Measurements from ENCODE around the gene PCBP3.

PCBP3 gene

DNA sequence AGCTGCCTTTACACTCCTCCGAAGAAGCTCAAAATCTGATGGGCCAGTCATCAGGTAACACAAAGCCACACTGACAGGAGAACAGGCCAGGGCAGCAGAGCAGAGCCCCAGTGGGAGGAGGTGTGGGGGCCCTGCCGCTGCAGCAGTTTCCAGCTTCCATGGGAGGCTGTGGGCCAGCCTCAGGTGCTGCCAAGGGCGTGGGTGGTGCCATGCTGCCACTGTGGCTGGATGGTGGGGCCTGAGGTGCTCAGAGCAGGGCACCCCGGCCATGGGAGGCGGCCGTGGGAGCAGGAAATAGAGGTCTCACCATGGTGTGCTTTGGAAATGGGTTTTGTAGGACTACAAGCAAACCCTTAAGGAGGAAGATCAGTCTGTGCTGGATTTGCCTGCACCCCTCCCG, 287.3 kb downstream of the PCBP3 start:
- DNase-seq: peak in 1 of 42 donors; percentile 0
- intact Hi-C loops (cut with DNase I): no loop called here

DNA sequence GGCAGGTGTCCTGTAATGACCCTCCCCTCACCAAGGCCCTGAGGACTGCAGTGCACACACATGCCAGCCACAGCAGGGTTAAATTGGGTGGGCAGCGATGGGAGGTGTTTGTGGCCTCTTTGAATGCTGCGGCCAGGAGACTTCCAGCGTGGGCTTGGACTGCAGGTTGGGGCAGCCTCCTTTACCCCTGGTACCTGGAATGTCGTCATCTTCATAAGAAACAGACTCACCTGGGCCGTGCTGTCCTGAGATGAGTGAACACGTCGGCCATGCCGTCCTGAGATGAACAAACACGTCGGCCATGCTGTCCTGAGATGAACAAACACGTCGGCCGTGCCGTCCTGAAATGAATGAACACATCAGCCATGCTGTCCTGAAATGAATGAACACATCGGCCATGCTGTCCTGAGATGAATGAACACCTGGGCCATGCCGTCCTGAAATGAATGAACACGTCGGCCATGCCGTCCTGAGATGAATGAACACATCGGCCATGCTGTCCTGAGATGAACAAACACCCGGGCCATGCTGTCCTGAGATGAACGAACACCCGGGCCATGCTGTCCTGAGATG, 288.0 kb downstream of the PCBP3 start:
- DNase-seq: no peak
- intact Hi-C loops (cut with DNase I): no loop called here

DNA sequence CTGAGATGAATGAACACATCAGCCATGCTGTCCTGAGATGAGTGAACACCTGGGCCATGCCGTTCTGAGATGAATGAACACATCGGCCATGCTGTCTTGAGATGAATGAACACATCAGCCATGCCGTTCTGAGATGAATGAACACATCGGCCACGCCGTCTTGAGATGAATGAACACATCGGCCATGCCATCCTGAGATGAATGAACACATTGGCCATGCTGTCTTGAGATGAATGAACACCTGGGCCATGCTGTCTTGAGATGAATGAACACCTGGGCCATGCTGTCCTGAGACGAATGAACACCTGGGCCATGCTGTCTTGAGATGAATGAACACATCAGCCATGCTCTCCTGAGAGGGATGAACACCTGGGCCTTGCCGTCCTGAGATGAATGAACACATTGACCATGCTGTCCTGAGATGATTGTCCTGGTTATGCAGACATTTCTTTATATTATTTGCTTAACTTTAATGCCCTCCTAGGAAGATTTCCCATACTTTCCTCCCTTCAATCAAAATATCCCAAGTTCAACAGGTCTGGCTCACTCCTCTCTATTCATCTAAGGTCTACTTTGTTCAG, 289.5 kb downstream of the PCBP3 start:
- intact Hi-C loops (cut with DNase I): no loop called here
- DNase-seq: no peak

DNA sequence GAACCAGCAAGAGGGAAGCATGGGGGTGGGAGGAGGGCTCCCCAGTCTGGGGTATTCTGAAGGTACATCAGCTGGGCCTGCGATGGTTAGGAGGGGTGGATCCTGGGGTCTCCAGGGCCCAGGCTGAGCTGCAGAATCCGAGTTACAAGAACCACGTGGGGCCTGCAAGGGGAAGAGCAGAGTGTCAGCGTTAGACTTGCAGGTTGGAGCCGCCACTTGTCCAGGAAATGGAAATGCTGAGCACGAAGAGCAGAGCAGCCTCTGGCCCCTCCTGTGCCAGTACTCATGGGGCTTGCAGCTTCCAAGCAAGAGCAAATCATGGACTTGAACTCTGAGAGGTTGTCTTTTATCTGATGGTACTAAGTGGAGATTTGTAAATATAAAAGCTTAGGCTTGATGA, 290.6 kb downstream of the PCBP3 start:
- intact Hi-C loops (cut with DNase I): no loop called here

DNA sequence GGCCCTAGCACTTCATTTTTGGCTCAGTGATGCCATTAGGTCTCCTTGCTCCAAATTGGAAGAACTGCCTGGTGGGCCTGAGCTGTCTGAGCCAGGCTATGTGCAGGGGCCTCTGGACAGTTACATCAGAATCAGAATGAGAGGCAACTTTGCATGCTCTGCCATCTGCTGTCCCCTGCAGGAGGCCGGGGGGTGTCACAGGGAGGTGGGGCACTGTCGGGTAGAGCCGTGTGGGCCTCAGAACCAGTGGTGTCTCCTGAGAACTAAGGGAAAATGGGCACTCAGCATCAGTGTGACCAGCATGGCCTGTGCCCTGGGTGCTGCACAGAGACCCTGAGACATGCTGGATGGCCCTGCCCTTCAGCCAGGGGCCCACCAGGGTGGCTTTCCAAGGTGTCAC, 291.0 kb downstream of the PCBP3 start:
- intact Hi-C loops (cut with DNase I): no loop called here
- DNase-seq: no peak

More for the DNA sequence above, 290.6 kb downstream of the PCBP3 start:
- DNase-seq: no peak

DNA sequence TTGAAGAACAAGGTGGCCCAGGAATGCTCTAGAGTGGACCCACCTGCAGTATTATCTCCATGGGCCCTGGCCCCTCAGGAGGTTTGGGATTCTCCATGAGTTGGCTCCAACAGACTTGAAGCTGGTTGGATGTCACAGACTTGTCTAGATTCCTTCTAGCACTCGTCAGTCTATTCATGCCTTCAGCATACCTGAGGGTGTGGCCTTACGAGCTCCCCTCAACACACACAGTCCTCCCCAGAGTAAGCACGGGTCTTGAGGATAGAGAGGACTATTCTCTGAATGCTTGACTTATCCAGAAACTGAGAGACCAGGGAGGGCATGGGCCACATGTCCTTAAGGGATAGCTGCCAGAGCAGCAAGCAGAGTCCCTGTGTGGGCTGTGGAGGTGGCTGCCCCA, 292.1 kb downstream of the PCBP3 start:
- no peak for DNase-seq
- intact Hi-C loops (cut with DNase I): no loop called here

DNA sequence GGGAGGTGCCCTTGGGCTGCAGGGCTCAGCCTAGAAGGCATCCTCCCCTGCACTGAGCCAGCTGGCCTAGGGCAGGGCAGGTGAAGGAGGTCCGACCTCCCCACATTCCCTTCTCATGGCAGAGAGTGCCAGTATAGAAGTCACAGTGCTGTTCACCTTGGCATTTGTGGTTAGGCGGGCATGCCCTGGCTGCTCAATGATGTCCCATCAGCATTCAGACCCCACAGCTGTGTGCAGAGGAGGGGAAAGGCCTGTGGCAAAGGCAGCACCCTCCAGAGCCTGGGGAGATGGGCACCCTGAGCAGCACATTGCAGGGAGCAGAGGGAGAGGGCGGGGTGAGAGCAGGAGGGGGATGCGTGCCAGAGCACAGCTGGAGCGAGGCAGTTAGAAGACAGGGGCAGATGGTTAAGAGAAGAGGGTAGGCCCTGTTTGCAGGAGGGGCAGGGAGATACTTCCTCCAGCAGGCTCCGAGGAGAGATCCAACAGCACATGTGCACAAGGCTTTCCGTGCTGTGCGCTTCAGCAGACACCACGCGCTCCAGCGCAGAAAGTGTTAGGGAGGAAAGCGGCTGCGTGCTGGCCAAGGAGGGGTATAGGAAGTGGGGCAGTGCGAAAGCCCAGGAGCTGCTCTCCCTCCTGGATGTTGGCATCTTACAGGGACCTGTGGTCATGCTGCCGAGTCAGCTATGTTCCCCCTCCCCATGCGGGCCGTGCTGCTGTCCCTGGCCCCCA, 294.4 kb downstream of the PCBP3 start:
- intact Hi-C loops (cut with DNase I): no loop called here
- DNase-seq: no peak

DNA sequence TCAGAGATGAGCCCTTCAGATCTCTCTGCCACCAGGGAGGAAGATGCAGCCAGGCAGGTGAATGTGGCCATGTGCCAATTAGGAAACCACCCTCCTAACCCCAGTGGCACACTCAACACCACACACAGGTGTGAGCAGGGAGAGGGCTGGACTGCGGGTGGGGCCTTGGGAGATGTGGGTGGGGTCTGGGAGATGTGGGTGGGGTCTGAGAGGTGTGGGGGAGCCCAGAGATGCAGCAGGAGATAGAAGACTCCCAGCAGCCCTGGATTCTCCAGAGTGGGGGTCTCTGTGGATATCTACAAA, 294.9 kb downstream of the PCBP3 start:
- intact Hi-C loops (cut with DNase I): no loop called here
- DNase-seq: no peak

DNA sequence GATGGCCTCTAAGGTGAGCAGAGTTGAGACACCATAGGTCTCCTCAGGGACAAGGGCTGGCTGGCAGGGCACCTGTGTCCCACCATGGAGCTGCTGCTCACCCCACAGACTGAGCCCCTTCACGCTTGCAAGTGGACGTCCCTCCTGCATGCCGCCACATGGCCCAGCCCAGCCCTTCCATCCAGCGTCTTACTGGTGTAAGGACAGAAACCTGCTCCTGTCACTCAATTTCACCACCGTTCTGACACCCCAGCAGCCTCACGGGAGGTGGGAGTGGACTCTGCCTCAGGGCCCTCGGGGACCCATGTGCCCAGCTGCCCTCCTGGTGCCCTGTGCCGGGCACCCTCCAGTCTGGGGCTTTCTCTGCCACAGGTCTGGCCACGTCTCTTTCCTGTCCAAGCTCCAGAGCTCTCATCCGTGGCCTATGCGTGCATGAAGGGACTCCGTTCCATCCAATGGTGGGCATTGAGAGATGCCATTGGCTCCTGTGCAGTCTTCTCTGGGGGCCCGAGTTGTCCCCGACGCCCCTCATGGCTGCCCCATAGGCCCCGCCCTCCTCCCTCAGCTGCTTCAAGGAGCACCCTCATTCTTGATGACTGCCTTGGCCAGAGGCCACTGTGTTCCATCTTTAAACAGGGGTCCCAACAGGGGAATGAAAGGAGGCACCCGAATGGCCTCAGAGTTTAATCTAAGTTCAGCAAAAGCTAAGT, 295.4 kb downstream of the PCBP3 start:
- intact Hi-C loops (cut with DNase I): no loop called here
- DNase-seq: no peak

DNA sequence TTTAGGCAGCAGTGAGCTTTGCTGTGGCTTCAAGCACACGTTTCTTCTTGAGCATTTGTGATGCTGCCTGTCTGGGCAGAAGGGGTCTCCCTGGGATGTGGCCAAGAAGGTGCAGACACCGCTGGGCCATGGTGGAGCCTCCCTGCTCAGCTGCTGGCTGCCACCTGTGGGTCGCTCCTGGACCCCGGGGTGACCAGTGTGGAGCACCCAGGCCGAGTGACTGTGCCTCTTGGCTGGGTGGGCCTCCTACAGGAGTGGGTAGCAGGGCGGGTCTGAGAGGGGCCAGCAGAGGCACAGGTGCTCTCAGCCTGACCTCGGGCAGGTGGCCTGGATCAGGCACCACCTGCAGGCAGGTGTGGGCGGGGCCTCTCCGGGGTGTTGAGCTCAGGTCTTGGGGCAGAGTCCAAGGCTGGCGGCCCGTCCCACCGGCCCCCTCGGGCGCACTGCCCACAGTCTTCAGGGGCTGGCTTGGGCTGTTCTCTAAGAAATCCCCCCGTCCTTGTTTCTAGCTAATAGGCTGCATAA, 296.1 kb downstream of the PCBP3 start:
- intact Hi-C loops (cut with DNase I): no loop called here
- no peak for DNase-seq

DNA sequence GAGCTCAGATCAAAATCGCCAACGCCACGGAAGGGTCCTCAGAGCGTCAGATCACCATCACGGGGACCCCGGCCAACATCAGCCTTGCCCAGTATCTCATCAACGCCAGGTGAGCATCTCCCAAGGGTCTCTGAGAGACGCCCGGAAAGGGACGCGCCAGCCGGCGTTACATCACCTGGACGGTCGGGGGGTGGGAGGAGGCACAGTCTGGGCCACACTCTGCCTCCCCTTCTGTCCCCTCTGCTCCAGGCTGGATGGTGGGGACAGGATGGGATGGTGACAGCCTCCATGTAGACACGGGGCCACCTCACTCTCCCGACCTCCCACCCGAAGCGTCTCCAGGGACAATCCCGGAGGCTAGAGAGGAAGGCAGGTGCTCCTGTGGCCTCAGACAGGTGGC, 296.6 kb downstream of the PCBP3 start:
- intact Hi-C loops (cut with DNase I): no loop called here
- DNase-seq: no peak

DNA sequence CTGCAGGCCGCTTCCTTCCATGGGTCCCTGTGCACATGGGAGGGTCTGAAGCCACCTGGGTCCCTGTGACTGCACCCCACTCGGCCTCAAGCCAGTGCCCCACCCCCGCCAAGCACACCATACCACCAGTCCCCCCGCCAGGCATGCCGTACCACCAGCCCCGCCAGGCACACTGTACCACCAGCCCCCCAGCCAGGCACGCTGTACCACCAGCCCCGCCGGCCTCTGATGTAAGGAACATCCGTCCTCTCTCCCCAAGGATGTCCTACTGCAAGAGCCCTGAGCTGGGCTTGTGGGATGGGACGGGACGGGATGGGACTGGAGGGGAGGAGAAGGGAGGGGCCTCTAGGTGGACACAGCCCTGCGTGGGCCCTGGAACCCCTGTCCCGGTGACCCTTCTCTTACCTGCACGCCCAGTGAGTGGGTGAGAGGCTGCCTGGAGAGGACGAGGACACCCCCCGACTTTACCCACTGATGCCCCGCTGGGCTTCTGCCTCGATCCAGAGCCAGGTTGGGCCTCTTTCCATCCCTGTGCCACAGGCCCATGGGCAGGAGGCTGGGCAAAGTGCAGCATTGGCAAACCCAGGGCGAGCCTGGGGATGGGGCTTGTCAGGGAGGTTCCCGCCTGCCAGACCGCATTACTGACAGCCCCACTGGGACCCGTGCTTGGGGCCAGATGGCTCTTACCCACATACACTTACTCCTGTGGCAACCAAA, 297.3 kb downstream of the PCBP3 start:
- DNase-seq: no peak

DNA sequence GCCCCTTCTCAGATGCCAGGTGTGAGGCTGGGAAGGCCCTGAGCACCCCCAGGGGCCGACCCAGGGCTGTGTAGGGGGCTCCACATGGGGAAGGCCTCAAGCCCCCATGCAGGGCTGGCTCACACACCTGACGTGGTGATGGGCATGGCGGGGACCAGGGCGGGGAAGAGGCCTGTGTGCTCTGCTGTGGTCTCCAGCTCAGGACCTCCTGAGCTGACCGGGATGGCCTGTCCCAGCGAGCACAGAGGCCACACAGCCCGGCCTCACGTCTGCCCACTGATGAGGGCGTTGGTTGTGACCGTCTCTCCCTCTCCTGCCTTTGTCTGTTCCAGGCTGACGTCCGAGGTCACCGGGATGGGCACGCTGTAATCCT, 297.8 kb downstream of the PCBP3 start:
- intact Hi-C loops (cut with DNase I): no loop called here
- DNase-seq: no peak

More for the DNA sequence above, 297.3 kb downstream of the PCBP3 start:
- intact Hi-C loops (cut with DNase I): no loop called here

DNA sequence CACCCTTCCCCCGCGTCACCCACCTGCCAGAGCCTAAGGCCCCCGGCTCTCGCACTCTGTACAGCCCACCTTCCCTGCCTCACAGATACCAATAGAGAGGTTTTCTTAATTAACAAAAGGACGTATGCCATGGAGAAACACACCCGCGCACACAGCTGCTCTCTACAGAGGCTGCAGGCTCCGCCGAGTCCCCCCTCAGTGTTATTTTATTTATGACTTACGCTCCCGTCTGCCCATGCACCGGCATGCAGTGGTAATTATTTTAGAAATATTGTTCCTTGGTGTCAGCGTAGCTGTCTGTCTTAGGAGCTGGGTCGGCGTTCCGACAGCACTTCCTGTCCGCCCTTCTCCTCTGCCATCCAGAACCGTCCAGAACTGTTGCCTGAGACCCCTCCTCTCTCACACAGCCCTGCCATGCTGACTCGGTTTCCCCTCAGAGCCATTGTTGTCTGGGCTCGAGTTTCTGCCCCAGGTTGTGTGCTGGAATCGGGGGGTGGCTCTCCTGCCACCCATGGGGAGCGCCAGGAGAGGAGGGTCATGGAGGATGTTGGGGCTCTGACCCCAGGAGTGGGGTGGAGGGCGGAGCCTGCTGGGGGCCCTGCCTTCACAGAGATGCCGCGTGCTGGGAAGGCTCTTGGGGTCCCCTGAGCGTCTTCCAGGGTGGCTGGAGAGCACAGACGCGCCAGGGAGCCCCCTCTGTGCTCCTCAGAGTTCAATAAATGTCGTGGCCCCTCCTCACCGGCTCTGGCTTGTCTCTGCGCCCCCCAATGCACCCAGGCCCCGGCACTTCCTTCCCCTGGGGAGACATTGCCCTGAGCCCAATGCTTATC, 298.4 kb downstream of the PCBP3 start:
- intact Hi-C loops (cut with DNase I): no loop called here
- DNase-seq: no peak

DNA sequence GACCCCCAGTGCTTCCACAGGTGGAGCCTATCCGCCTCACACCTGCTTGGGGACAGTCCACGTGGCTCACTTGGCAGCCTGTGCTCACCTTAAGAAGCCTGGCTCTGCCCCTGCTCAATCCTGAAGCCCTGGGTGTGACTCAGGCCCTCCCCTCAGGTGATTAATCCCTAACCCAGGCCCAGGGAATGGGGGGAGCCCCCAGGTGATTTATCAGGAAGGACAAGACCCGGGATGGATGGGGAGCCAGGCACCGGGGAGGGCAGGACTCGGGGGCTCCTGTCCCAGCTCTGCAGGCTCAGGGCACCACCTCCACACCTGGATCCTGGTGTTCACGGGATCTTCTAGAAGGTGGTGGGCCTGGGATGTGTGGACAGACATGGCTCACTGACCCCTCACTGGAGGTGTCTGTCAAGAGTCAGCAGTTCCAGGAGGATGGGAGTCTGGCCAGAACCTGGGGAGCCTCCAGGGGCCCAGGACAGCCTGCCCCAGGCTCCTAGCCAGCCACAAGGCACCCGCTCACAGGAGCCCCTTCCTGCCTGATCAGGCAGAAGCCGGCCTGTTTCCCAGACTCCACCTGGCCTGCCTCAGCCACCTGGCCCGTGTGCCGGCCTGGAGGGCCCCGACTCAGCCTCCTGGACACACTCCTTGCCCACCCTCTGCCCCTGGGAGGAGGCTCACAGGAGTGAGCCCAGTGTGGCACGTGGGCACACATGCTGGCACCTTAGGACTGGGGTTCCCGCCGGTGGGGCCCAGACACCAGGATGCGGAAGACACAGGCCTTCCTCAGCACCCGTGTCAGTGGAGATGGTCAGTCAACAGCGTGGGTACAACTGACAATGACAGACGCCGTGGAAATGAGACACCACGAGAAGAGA, 299.5 kb downstream of the PCBP3 start:
- DNase-seq: no peak
- intact Hi-C loops (cut with DNase I): no loop called here

DNA sequence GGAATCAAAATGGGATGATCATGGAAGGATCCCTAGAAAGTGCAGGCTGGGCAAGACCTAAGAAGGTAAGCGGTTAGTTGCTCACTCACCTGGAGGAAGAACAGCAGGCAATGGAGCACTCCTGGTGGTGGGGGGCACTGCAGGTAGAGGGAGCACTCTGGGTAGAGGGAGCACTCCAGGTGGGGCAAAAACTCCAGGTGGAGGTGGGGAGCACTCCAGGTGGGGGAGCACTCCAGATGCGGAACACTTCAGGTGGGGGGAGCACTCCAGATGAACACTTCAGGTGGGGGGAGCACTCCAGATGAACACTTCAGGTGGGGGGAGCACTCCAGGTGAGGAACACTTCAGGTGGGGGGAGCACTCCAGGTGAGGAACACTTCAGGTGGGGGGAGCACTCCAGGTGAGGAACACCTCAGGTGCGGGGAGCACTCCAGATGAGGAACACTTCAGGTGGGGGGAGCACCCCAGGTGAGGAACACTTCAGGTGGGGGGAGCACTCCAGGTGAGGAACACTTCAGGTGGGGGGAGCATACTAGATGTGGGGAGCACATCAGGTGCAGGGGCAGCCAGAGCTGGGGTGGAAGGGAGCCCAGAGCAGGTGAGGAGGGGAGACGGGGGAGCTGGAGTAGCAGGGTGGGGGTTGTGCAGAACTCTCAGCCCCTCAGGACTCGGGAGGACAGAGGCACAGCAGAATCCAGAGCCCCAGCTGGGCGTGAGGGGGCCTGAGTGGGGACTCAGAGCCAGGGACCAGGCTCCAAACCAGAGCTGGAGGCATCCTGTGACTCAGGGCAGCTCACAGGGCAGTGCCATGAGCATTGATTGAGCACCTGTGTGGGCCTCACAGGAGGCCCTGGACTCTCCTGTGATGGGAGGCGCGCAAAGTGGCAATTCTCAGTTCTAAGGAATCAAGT, 300.4 kb downstream of the PCBP3 start:
- intact Hi-C loops (cut with DNase I): no loop called here
- no peak for DNase-seq

DNA sequence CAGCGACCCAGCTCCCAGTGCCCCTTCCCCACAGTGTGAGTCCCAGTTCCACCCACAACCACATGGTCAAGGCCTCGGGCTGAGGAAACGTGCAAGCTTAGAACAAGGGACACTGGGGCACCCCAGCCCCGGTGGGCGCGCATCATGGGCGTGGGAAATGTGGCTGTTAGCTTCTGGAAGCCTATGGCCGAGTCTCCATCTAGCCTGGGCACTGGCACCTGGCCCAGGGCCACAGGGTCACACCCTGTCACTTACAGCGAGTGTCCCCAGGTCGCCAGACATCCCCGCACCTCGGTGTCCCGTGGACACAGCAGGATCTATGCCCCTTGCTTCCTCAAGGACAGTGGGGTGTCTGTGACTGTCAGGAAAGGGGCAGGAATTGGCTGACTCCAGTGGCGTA, 301.1 kb downstream of the PCBP3 start:
- no peak for DNase-seq
- intact Hi-C loops (cut with DNase I): no loop called here

Data from head of caudate nucleus (tissue), 42 donors.